ENCODE data around the gene PDE12.
A peak's percentile ranks its signal among the peaks of the same experiment; 100 is the strongest.

Gene PDE12, protein sequence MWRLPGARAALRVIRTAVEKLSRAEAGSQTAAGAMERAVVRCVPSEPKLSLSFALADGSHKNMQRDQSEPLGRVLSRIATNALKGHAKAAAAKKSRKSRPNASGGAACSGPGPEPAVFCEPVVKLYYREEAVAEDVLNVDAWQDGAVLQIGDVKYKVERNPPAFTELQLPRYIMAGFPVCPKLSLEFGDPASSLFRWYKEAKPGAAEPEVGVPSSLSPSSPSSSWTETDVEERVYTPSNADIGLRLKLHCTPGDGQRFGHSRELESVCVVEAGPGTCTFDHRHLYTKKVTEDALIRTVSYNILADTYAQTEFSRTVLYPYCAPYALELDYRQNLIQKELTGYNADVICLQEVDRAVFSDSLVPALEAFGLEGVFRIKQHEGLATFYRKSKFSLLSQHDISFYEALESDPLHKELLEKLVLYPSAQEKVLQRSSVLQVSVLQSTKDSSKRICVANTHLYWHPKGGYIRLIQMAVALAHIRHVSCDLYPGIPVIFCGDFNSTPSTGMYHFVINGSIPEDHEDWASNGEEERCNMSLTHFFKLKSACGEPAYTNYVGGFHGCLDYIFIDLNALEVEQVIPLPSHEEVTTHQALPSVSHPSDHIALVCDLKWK

DNA sequence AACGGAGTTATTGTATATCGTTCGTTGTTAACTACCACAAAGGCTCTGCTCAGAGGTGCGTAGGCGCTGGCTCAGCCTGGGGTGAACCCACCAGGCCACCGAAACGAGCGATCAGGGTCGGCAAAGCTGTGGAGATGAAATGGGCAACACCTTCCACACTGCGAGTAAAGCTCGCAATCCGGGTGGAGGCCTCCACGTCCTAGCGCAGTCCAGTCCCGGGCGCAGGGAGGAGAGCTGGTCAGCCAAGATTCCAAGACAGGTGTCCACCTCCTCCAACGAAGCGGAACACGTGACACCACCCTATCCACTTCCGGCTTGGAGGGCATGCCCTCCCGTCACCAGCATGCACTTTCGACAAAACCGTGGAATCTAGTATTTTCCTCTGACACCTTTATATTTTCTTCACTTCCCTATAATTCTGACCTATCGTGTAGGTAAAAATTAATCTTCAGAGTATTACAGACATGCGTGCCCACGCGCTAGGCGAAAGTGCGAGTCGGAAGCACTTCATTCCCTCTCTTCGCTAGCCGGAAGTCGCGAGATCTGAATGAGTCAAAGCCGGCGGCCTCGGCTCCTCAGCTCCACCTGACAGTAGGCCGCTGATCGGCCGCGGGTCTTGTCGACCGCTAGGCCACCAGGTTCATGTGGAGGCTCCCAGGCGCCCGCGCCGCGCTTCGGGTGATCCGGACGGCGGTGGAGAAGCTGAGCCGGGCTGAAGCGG is at the start of gene PDE12:
Gene PDE12, plus strand, starts transcription at position 537 of the 721 bp plus-strand sequence. Its CDS starts 106 bp downstream, at position 643.
- Histone ChIP-seq H4K20me1 (ENCODE audit: control insufficient read depth, insufficient read depth, low read depth, low read length) (peaks cover 11% of the 10 kb centered on the region), H3F3A (ENCODE audit: control insufficient read depth, insufficient read depth) (no peaks in the 10 kb centered on the region), H3K27me3 (ENCODE audit: control insufficient read depth, low read length) (no peaks in the 10 kb centered on the region), H3K4me1 (ENCODE audit: control insufficient read depth, low read length) (peaks cover 24% of the 10 kb centered on the region), H3K4me3 (ENCODE audit: low read length) (peak within 1 kb of the TSS; percentile 99), H3K9me2 (replicated peaks; ENCODE audit: control insufficient read depth, low read length) (no peaks in the 10 kb centered on the region), H3K4me2 (ENCODE audit: low read length) (peak within 1 kb of the TSS; percentile 96), H3K9me3 (ENCODE audit: control insufficient read depth, insufficient read depth, low read length) (no peaks in the 10 kb centered on the region), H3K79me2 (ENCODE audit: control insufficient read depth, low read length) (peaks cover 65% of the 10 kb centered on the region), H3K27ac (ENCODE audit: low read depth, low read length) (peak within 1 kb of the TSS; percentile 85), H3K36me3 (ENCODE audit: control insufficient read depth, low read length) (peaks cover 48% of the 10 kb centered on the region)
- no peak for TF ChIP-seq EZH2phosphoT487 (IDR thresholded peaks at IDR 0.05; ENCODE audit: borderline replicate concordance, low read length)
- TF ChIP-seq, protein P1, sequence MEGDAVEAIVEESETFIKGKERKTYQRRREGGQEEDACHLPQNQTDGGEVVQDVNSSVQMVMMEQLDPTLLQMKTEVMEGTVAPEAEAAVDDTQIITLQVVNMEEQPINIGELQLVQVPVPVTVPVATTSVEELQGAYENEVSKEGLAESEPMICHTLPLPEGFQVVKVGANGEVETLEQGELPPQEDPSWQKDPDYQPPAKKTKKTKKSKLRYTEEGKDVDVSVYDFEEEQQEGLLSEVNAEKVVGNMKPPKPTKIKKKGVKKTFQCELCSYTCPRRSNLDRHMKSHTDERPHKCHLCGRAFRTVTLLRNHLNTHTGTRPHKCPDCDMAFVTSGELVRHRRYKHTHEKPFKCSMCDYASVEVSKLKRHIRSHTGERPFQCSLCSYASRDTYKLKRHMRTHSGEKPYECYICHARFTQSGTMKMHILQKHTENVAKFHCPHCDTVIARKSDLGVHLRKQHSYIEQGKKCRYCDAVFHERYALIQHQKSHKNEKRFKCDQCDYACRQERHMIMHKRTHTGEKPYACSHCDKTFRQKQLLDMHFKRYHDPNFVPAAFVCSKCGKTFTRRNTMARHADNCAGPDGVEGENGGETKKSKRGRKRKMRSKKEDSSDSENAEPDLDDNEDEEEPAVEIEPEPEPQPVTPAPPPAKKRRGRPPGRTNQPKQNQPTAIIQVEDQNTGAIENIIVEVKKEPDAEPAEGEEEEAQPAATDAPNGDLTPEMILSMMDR (IDR thresholded peaks at IDR 0.05; ENCODE audit: low read depth, low read length, poor library complexity, severe bottlenecking) = no peak

DNA sequence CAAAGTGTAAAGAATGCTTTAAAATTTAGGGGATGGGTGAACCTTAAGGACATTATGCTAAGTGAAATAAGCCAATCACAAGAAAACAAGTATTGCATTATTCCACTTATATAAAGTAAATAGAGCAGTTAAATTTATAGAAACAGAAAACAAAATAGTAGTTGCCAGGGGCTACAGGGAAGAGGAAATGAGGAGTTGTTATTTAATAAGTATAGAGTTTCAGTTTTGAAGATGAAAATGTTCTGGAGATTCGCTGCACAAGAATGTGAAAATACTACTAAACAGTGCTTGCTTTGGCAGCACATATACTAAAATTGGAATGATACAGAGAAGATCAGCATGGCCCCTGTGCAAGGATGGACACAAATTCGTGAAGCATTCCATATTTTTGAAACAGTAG is 43.9 kb upstream of the PDE12 start:
- no peaks in the 10 kb centered on the region for H3K79me2 ChIP-seq (ENCODE audit: control insufficient read depth, low read length)
- H3K36me3 ChIP-seq (ENCODE audit: control insufficient read depth, low read length) = no peaks in the 10 kb centered on the region
- peaks cover 6% of the 10 kb centered on the region for H3K27me3 ChIP-seq (ENCODE audit: control insufficient read depth, low read length)
- H3K4me1 ChIP-seq (ENCODE audit: control insufficient read depth, low read length) = no peaks in the 10 kb centered on the region
- no peaks in the 10 kb centered on the region for H3F3A ChIP-seq (ENCODE audit: control insufficient read depth, insufficient read depth)
- no peak overlapping the region for H3K4me2 ChIP-seq (ENCODE audit: low read length)
- no peaks in the 10 kb centered on the region for H3K9me2 ChIP-seq (replicated peaks; ENCODE audit: control insufficient read depth, low read length)
- H3K9me3 ChIP-seq (ENCODE audit: control insufficient read depth, insufficient read depth, low read length) = no peaks in the 10 kb centered on the region
- no peak for TF ChIP-seq EZH2phosphoT487 (IDR thresholded peaks at IDR 0.05; ENCODE audit: borderline replicate concordance, low read length)
- TF ChIP-seq, protein P1 (IDR thresholded peaks at IDR 0.05; ENCODE audit: low read depth, low read length, poor library complexity, severe bottlenecking) = no peak
- H4K20me1 ChIP-seq (ENCODE audit: control insufficient read depth, insufficient read depth, low read depth, low read length) = no peaks in the 10 kb centered on the region
- no peak overlapping the region for H3K4me3 ChIP-seq (ENCODE audit: low read length)
- H3K27ac ChIP-seq (ENCODE audit: low read depth, low read length) = no peak overlapping the region

DNA sequence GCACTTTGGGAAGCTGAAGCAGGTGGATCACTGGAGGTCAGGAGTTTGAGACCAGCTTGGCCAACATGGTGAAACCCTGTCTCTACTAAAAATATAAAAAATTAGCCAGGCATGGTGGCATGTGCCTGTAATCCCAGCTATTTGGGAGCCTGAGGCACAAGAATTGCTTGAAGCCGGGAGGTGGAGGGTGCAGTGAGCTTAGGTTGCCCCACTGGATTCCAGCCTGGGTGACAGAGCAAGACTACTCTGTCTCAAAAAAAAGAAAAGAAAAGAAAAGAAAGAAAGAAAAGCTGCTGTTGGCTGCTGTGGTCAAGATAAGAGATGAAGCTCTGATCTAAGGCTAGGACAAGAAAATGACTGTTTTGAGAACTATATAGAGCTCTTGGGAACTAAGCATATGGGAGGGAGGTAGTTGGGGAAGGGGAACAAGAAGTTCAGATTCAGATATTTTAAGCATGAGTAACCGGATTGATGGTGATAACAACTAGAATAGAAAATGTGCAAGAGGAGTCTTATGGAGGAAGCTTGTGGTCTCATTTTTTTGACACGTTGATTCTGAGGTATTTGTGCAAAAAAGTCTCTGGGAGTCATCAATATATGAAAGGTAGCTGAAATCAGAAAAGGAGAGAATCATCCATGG is 37.7 kb upstream of the PDE12 start:
- H3K9me3 ChIP-seq (ENCODE audit: control insufficient read depth, insufficient read depth, low read length) = no peaks in the 10 kb centered on the region
- H3K4me1 ChIP-seq (ENCODE audit: control insufficient read depth, low read length) = no peaks in the 10 kb centered on the region; the same call in 1 of the 2 replicates
- no peaks in the 10 kb centered on the region for H3K36me3 ChIP-seq (ENCODE audit: control insufficient read depth, low read length)
- H3K79me2 ChIP-seq (ENCODE audit: control insufficient read depth, low read length) = no peaks in the 10 kb centered on the region
- H4K20me1 ChIP-seq (ENCODE audit: control insufficient read depth, insufficient read depth, low read depth, low read length) = no peaks in the 10 kb centered on the region
- H3K27me3 ChIP-seq (ENCODE audit: control insufficient read depth, low read length) = no peaks in the 10 kb centered on the region
- H3K27ac ChIP-seq (ENCODE audit: low read depth, low read length) = no peak overlapping the region
- TF ChIP-seq, protein P1 (IDR thresholded peaks at IDR 0.05; ENCODE audit: low read depth, low read length, poor library complexity, severe bottlenecking) = no peak
- TF ChIP-seq EZH2phosphoT487 (IDR thresholded peaks at IDR 0.05; ENCODE audit: borderline replicate concordance, low read length) = no peak
- H3K4me2 ChIP-seq (ENCODE audit: low read length) = no peak overlapping the region
- H3F3A ChIP-seq (ENCODE audit: control insufficient read depth, insufficient read depth) = no peaks in the 10 kb centered on the region
- no peaks in the 10 kb centered on the region for H3K9me2 ChIP-seq (replicated peaks; ENCODE audit: control insufficient read depth, low read length)
- H3K4me3 ChIP-seq (ENCODE audit: low read length) = no peak overlapping the region

Data from DOHH2 (cell line).